ENCODE measurements around the gene EVI2B. TPM values are rescaled to one million over a fixed set of nuclear protein-coding genes. Genes with fewer than 3 reads are reported as not detected.
"Not testable (repeated sequence)": the region's sequence is repeated elsewhere in the genome, so short reads cannot be mapped to it uniquely, and the experiment has no call there.

EVI2B gene
- total RNA-seq, 1 donor from 2014 or later, result under 0.01 TPM

GRCh38 chr17:31310260-31310659 lies 3.6 kb downstream of the EVI2B start:
- no peak for DNase-seq

GRCh38 chr17:31309556-31309955 lies 4.3 kb downstream of the EVI2B start:
- DNase-seq, result no peak

- DNase-seq, result no peak
These were observed 5.2 kb downstream of the EVI2B start for GRCh38 chr17:31308372-31309334.

GRCh38 chr17:31307640-31308039 lies 6.2 kb downstream of the EVI2B start:
- DNase-seq, result no peak

GRCh38 chr17:31299624-31300023 lies 14.2 kb downstream of the EVI2B start:
- no peak for DNase-seq

GRCh38 chr17:31297090-31297489 lies 16.8 kb downstream of the EVI2B start, which contains the start of gene OMG:
Gene OMG, minus strand, starts transcription at chr17:31297239. Its CDS starts 908 bp downstream, at chr17:31296331.
- no peak for DNase-seq

DNA sequence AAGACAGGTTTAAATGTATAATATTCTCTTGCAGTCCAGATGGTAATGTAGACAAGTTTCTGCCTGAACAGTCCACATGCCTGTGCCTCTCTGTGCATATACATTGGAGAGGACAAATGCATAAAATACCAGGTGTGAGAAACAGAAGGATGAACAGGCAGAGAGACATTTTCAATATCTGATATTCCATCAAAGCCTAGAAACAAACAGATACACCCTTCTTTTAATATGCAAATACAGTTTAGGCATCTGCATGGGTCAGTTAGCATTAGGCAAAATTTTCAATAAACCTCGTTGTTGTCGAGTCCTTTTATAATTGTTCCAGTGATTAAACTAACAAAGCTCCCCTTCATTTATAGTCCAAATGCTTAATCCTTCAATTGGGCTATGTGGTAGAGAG lies 17.7 kb downstream of the EVI2B start:
- DNase-seq, result no peak

GRCh38 chr17:31295489-31295871 lies 18.4 kb downstream of the EVI2B start:
- no peak for DNase-seq

GRCh38 chr17:31294820-31295488 lies 18.9 kb downstream of the EVI2B start:
- no peak for DNase-seq

GRCh38 chr17:31294231-31294630 lies 19.6 kb downstream of the EVI2B start:
- no peak for DNase-seq

- DNase-seq, result no peak
These were observed 20.3 kb downstream of the EVI2B start for GRCh38 chr17:31293581-31293980.

GRCh38 chr17:31291820-31292219 lies 22.0 kb downstream of the EVI2B start:
- no peak for DNase-seq

DNA sequence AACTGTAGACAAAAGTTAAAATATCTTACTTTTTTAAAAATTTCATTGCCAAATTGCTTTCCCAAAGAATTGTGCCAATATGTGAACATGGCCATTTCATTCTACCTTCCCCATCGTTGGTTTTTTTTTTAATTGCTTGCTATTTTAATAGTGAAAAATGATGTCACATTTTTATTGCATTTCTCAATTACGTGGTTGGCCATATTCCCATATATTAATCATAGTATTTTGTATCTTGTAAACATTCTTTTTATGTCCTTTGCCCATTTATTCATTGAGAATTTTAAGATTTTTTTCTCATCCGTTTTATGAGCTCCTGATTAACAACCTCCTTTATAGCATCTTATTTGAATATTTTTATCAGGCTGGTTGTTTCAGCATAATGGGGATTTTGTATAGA lies 24.1 kb downstream of the EVI2B start:
- no peak for DNase-seq

DNA sequence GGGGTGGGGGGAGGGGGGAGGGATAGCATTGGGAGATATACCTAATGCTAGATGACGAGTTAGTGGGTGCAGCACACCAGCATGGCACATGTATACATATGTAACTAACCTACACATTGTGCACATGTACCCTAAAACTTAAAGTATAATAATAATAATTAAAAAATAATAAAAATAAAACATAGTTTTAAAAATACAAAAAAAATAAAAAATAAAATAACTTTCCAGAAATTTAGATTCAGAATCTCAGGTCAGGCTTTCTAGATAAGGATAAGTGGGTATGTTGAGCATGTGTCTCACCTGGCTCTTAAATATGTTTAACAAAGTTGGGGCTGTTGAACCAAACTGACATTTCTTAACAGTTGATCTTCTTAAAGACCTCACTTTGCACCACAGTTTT lies 25.9 kb downstream of the EVI2B start:
- not testable (repeated sequence) for DNase-seq

GRCh38 chr17:31286587-31286986 lies 27.3 kb downstream of the EVI2B start:
- DNase-seq, result no peak

DNA sequence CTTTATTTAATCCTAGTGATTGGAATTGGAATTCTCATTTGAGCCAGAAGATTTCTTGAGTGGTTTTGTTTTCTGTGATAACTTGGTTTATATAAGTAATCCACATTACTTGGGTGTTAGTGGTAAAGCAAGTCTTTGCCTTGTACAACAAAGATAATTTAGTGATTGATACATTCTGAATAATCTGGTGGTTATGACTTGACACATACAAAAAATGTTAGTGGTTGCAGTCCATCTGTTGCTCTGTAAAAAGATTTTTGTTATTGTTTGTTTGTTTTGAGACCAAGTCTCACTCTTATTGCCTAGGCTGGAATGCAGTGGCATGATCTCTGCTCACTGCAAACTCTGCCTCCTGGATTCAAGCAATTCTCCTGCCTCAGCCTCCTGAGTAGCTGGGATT lies 30.0 kb downstream of the EVI2B start:
- DNase-seq, result no peak

GRCh38 chr17:31281061-31281460 lies 32.8 kb downstream of the EVI2B start:
- DNase-seq, result no peak

- DNase-seq, result peak; percentile 17
These were observed 34.5 kb downstream of the EVI2B start for GRCh38 chr17:31279401-31279800.

- DNase-seq, result no peak
These were observed 38.7 kb downstream of the EVI2B start for GRCh38 chr17:31275116-31275515.

DNA sequence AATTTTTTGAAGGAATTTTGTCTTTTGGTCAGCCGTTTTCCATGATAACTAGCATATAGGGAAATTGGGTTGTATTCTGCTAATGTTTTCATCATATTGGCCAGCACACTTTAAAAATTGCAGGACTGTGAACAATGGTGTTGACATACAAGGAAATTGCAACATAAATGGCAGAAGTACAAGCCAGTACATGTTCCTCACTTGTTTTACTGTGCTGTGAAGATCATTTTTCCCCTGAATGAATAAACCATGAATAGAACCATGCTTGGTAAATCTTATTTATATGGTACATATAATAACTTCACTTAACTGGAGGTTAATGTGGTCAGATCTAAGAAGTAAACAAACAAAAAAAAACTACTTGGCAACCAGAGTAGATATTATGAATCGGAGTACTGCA lies 39.6 kb downstream of the EVI2B start:
- DNase-seq, result peak; percentile 77

- DNase-seq, result peak; percentile 19
These were observed 40.3 kb downstream of the EVI2B start for GRCh38 chr17:31273516-31273915.

DNA sequence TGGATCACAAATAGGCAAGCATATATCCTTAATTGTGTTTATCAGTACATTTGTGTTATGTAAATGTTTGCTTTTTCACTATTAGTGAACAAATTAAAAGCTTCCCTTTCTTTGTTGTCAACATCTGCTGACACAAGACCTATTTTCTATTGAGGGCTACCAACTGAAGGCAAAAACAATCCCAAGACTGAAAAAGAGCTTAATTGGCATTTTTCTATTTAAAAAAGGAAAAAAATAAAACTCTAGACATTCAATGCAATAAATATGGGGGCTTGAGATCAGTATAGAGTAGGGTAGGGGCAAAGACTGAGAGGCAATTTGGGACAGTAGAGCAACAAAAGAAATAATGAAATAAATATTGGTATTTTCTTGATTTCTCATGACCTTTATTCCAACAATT lies 41.1 kb downstream of the EVI2B start:
- DNase-seq, result no peak

DNA sequence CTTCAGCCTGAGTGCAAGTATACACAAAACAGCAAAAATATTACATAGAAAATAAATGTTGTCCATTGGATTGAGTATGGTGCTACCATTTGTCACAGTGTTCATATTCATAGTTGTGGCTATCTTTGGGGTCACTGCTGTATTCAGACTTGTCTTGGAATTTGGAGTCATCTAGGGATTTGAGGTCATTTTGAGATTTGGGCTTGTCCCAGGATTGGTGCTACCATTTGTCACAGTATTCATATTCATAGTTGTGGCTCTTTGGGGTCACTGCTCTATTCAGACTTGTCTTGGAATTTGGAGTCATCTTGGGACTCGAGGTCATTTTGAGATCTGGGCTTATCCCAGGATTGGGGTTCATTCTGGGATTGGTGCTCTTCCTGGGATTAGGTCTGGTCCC lies 41.6 kb downstream of the EVI2B start:
- no peak for DNase-seq

- peak; percentile 88 for DNase-seq
These were observed 44.3 kb downstream of the EVI2B start for GRCh38 chr17:31269578-31269983.
